Stimulated activated effector memory CD8-positive, alpha-beta T cell treated with anti-CD3 and anti-CD28 coated beads, Interleukin-12 subunit alpha, Interleukin-12 subunit beta, amount 100 ng/mL, for 72 hours (primary cell): ENCODE data around the gene NEURL1.

ENCODE experiments used
- ATAC-seq: fragments of 150-1000 bp; cut with Tn5 transposase; 2 replicates; pipeline ENCODE4 v1.10.0; 2021
- DNase-seq, 2 donors: peaks; one replicate each; pipeline ENCODE4 v3.0.0; 2021 to 2022; ENCODE audit warnings: low spot score in 2 of 2
- H3K27ac Mint-ChIP-seq: one replicate; pipeline ENCODE4 v1.8.0; 2022; ENCODE audit warnings: mild to moderate bottlenecking, mixed read lengths
- H3K36me3 Mint-ChIP-seq: one replicate; pipeline ENCODE4 v1.8.0; 2022; ENCODE audit warnings: mild to moderate bottlenecking, mixed read lengths
- H3K4me1 Mint-ChIP-seq: one replicate; pipeline ENCODE4 v1.8.0; 2022; ENCODE audit warnings: mixed read lengths
- H3K4me3 Mint-ChIP-seq: one replicate; pipeline ENCODE4 v1.8.0; 2022; ENCODE audit warnings: mild to moderate bottlenecking, mixed read lengths
- H3K9me3 Mint-ChIP-seq: one replicate; pipeline ENCODE4 v1.8.0; 2022; ENCODE audit warnings: mixed read lengths

The NEURL1 gene

DNA sequence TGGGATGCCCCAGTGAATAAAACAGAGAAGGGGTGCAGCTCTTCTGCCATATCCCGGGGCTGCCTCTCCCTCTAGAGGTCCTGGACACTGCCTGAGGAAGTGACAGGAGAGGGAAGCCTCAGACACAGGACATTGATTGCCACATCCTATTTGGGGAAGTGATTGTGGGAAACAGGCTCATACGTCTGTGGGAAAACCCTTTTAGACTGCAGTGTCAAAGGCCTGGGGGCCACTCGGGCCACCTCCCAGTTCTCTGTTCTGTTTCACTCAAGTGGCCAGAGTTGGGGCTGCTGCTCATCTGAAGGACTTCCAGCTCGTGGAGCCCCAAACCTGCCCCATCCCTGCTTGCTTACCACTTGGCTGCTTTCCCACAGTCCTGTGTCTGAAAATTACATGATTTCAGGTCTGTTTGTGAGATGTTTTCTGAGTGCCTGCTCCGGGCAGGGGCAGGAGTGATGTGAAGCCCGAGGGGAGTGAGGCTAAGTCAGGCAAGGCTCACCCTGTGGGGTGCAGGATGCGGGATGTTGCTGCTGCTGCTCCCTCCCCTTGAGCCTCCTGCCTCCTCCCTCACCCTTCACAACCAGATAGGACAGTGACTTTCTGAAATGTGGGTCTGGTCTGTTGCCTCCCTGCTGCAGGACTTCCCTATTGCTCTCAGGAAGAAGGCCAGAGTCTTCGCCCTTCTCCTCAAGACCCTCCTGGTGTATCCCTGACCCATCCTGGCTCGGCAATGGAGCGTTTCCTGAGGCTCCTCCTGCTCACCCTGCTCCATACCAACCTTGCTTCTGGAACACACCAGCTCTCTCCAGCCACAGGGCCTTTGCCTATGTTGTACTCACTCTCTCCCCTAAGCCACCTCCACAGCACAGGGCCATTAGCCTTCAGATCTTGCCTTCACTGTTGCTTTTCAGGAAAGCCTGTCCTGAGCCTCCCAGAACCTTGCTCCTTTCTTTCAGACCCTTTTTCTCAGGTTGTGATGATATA is 58.4 kb downstream of the NEURL1 start:
- H3K4me1 Mint-ChIP-seq, result peaks cover 16% of the 10 kb centered on the region
- H3K36me3 Mint-ChIP-seq, result no peaks in the 10 kb centered on the region
- H3K4me3 Mint-ChIP-seq, result no peak overlapping the region
- no peaks in the 10 kb centered on the region for H3K9me3 Mint-ChIP-seq
- DNase-seq (no peak), ATAC-seq (no peak)
- no peak overlapping the region for H3K27ac Mint-ChIP-seq

DNA sequence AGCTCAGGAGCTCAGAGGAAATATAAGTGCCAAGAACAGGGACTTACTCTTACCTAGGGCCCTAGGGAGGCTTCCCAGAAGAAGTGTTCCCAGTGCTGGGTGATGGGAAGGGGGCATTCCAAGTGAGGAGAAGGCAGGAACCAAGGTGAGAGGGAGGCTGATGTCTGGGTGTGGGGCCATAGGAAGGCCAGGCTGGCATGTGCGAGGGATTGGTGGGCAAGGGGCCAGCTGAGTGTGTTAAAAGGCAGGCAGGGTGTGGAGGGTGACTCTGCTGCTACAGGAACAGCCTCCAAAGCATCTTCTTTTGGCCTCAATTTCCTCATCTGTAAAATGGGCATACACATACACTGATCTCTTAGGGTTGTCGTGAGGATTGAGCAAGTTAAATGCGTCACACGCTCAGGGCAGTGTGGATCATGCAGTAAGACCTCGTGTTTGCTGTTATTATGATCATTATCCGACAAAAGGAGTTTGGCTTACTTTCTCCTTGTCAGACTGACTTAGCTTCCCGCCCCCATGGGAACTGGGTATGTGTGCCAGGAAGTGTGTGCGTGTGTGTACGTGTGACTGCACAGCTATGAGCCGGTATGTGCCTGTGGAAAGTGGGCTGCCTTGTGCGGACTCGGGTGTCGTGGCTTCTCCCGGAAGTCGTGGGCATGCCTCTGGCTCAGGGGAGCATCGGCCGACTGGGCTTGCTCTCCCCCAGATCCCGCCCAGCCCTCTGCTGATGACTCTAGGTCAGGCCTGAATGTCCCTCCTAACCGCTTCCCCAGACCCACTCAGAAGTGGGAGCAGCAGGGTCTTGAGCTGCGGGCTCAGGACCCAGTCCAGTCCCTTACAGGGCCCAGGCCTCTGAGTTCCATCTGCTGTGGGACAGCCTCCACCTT is 59.6 kb downstream of the NEURL1 start:
- DNase-seq, result no peak

DNA sequence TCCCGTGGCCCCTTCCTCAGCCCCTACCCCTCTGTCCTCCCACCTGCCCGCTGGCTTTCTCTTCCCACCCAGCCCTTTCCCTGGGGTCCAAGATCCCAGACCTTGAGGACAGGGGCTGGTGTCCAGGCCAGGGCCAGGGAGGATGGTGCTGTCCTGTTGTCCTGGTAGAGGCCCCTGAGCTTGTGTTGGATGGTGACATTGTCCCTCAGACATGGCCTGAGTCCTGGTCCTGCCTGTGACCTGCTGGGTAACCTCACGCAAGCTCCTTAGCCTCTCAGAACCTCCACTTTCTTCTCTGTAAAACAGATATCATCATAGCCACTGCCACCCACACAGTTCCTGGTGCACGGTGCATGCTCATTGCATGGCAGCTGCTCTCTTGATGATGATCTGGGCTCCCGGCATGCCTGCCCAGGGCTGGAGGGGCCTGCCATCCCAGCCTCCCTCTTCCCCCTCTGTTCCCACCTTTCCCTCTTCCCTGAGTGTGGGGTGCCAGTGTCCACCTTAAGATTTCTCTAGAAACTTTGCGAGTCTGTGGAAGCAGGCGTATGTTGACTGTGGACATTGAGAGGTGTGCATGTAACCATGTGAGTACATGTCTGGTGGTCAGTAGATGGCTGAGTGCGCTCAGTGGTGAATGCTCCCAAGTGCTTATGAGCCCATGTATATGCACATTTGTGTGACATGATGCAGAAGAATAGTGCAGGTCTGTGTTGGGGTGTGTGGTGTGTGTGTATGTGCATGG is 60.4 kb downstream of the NEURL1 start:
- peak overlapping the region; percentile 81 for H3K27ac Mint-ChIP-seq
- peaks cover 16% of the 10 kb centered on the region for H3K4me1 Mint-ChIP-seq
- no peaks in the 10 kb centered on the region for H3K36me3 Mint-ChIP-seq
- H3K4me3 Mint-ChIP-seq, result peak overlapping the region; percentile 71
- no peak for DNase-seq
- no peaks in the 10 kb centered on the region for H3K9me3 Mint-ChIP-seq
- peak; percentile 82 for ATAC-seq

More for the DNA sequence above, 59.6 kb downstream of the NEURL1 start:
- Mint-ChIP-seq H3K4me3 (peak overlapping the region; percentile 71), H3K36me3 (no peaks in the 10 kb centered on the region), H3K27ac (peak overlapping the region; percentile 81), H3K9me3 (no peaks in the 10 kb centered on the region), H3K4me1 (peaks cover 16% of the 10 kb centered on the region)
- no peak for ATAC-seq

DNA sequence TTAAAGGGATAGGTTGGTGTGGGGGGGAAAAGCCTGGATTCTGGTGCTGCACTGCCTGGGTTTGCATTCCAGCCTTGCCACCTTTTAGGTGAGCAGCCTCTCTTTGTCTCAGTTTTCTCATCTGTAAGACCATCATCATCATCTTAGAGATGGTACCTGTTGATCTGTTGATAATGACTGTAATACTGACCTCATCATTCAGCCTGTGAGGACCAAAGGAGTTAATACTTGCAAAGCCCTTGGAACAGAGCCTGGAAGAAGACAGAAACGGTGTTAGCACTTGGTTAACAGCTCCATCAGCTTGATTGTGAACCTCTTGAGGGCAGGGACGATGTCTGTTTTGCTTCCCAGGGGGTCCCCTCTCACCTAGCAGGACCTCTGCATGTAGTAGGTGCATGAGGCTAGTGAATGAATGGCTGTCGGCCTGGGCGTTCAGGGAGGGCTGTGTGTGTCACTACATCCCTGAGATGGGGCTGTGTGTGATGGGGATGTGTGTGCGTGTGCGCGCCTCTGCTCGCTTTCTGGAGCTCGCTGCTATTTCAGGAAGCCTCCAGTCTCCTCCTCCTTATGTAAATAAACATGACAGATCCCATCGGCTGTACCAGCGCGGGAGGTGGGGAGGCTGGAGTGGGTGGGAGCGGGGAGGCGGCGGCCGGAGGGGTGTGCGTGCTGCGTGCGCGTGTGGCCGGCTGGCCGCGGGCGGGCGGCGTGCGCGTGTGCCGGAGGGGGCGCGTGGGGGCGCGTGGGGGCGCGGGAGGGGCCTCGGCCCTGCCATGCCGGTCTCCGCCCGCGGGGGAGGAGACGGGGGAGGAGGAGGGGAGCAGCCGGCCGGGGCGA is 61.2 kb downstream of the NEURL1 start:
- no peaks in the 10 kb centered on the region for H3K36me3 Mint-ChIP-seq
- no peaks in the 10 kb centered on the region for H3K9me3 Mint-ChIP-seq

DNA sequence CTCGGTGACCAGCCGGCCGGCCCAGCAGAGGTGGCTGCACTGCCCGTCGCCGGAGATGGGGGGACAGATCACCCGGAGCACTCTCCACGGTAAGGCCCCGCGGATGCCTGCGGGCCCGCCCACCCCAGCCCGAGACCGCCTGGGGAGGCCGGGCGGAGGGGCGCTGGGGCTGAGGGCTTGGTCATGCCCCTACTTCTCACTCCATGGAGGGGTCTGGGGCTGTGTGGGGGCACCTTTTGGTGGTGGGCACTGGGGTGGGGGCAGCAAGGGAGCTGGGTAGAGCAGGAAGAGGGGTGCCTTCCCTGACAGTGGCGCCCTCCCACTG is 61.8 kb downstream of the NEURL1 start:
- ATAC-seq (no peak), DNase-seq (no peak)
- Mint-ChIP-seq H3K9me3 (no peaks in the 10 kb centered on the region), H3K36me3 (no peaks in the 10 kb centered on the region), H3K27ac (no peak overlapping the region), H3K4me3 (peak overlapping the region; percentile 71), H3K4me1 (peaks cover 16% of the 10 kb centered on the region)

More for the DNA sequence above, 61.2 kb downstream of the NEURL1 start:
- H3K27ac Mint-ChIP-seq, result peak overlapping the region; percentile 56
- H3K4me3 Mint-ChIP-seq, result peak overlapping the region; percentile 71
- DNase-seq (no peak), ATAC-seq (peak; percentile 31)
- H3K4me1 Mint-ChIP-seq, result peaks cover 16% of the 10 kb centered on the region

DNA sequence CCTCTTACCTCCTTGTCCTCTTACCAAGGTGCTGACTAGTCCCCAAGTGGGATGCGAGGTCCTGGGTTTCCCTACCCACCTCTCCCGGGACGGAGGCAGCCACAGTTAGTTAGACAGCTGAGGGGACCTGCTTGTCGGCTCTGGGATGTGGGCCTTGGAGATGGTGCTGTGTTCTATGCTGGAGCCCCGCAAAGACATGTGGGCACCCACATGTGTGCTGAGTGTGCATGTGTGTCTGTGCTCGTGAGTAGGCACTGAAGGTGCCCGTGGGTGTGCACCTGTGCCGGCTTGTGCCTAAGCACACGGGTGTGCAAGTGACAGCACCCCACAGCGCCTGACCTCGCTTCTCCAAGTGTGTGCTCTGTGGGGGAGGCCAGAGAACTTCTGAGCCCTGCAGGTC is 62.2 kb downstream of the NEURL1 start:
- H3K9me3 Mint-ChIP-seq, result no peaks in the 10 kb centered on the region
- no peak for ATAC-seq
- H3K4me1 Mint-ChIP-seq, result peaks cover 16% of the 10 kb centered on the region
- no peak for DNase-seq
- peak overlapping the region; percentile 71 for H3K4me3 Mint-ChIP-seq
- H3K36me3 Mint-ChIP-seq, result no peaks in the 10 kb centered on the region
- no peak overlapping the region for H3K27ac Mint-ChIP-seq

DNA sequence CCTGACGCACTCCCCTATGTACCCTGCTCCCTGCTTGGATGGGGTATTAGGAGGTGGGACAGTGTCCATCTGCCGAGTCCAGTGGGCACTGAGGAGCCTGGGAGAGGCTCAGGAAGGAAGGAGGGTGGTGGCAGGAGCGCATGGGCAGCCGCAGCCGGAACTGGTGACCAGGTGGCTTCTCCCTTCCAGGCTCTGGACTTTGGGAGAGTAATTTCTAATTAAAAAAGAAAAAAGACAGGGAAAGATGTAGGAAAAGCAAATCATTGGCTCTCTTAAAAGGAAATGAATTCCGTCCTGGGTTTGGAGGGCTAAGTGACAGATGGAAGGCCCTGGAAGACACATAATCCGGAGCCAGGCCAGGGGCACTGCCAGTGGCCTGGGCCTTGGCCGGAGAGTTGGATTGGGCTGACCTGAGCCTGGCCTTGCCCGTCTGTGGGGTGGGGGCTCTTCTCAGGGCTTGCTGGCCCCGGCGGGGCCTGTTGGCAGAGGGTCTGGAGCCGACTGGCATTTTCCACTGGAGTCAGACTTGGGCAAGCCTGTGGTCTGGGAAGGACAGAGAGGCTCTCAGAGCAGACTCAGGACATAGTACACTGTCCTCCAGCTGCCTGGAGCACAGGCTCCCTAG is 63.0 kb downstream of the NEURL1 start:
- ATAC-seq (no peak), DNase-seq (no peak)
- Mint-ChIP-seq H3K4me1 (peaks cover 16% of the 10 kb centered on the region), H3K36me3 (no peaks in the 10 kb centered on the region), H3K4me3 (peak overlapping the region; percentile 71), H3K27ac (no peak overlapping the region), H3K9me3 (no peaks in the 10 kb centered on the region)

DNA sequence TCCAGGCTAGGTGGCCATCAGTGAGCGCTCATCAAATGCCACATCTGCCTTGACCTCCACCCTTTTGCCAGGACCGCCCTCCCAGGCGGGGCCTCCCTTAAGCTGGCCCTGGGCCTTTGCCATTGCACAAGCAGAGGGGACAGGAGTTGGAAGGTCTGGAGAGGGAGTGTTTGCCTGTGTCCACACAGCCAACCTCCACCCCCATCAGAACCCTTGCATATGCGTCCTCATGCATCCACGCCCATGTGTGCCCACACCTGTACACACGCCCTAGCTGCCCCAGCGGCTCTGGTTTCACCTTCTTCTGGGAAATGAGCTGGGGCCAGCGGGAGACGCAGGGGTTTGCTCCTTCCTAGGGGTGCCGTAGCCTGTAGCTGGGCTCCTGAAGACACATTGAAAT is 64.0 kb downstream of the NEURL1 start:
- Mint-ChIP-seq H3K4me1 (peaks cover 16% of the 10 kb centered on the region), H3K27ac (no peak overlapping the region), H3K9me3 (no peaks in the 10 kb centered on the region)

DNA sequence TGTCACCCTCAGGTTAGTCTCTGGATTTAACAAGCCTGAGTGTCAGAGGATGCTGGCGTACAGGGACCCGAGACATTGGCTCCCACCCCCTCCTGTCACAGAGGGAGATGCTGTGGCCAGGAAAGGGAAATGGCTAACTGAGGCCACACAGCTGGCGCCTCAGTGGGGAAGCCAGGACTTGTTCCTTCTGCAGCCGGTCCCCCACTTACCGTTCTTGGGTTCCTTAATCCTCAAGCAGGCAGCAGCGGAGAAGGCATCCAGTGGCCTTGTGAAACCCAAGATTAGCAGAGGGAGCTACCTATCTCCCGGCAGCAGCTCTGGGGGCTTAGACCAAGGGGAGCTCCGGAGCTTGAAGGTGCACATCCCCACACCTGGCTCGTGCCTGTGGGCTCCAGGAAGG is 65.4 kb downstream of the NEURL1 start:
- Mint-ChIP-seq H3K27ac (no peak overlapping the region), H3K36me3 (no peaks in the 10 kb centered on the region), H3K4me1 (peaks cover 11% of the 10 kb centered on the region), H3K9me3 (no peaks in the 10 kb centered on the region), H3K4me3 (no peak overlapping the region)
- DNase-seq (no peak), ATAC-seq (no peak)

More for the DNA sequence above, 64.0 kb downstream of the NEURL1 start:
- Mint-ChIP-seq H3K4me3 (no peak overlapping the region), H3K36me3 (no peaks in the 10 kb centered on the region)
- DNase-seq (no peak), ATAC-seq (no peak)

DNA sequence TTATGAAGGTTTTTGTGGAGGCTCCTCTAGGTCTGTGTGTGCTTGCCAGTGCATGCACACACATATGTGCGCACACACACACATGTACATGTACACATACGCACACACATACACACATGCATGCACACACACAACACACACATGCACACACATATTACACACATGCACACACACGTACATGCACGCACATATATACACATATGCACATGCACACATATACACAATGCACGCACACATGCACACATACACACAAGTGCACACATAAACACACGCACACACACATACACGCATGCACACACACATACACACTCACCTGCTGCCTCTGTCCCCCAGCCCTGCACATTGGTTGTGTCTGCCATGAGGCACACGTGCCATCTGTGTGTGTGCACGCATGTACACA is 66.3 kb downstream of the NEURL1 start:
- Mint-ChIP-seq H3K27ac (no peak overlapping the region), H3K36me3 (peaks cover 2% of the 10 kb centered on the region), H3K4me1 (peaks cover 5% of the 10 kb centered on the region), H3K9me3 (no peaks in the 10 kb centered on the region), H3K4me3 (no peak overlapping the region)
- DNase-seq, result no peak
- ATAC-seq, result no peak

DNA sequence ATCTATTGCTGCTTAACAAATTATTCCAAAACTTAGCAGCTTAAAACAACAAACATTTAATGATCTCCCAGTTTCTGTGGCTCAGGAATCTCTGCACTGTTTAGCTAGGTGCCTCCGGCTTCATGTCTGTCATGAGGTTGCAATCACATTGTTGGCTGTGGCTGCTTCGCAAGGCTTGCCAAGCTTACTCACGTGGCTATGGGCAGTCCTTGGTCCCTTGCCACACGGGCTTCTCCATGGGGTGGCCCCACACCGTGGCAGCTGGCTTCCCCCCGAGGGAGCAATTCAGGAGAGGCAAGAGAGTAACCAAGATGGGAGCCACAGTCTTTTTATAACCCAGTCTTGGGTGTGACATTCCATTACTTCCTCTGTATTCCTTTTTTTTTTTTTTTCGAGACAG is 67.4 kb downstream of the NEURL1 start:
- ATAC-seq, result no peak
- Mint-ChIP-seq H3K36me3 (peaks cover 6% of the 10 kb centered on the region), H3K9me3 (no peaks in the 10 kb centered on the region), H3K27ac (no peak overlapping the region), H3K4me1 (peaks cover 6% of the 10 kb centered on the region), H3K4me3 (no peak overlapping the region)
- no peak for DNase-seq

DNA sequence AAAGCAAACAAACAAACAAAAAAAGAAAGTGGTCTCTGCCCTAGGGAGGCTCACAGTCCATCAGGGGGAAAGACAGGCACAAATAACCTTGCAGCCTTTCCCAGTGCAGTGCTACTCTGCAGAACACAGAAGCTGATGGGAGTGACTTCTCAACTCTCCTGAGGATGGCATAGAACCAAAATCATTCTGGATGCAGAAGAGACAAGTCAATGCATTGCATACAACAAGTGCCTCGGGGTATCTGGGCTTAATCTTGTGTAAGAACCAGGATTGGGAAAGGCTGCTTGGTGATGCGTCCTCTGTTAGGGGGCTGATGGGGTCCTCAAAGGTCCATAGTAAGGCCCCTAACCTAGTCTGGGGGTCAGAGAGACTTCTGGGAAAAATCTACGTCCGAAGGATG is 68.9 kb downstream of the NEURL1 start:
- no peak overlapping the region for H3K4me3 Mint-ChIP-seq
- peaks cover 6% of the 10 kb centered on the region for H3K4me1 Mint-ChIP-seq
- DNase-seq (no peak), ATAC-seq (no peak)
- H3K36me3 Mint-ChIP-seq, result peaks cover 6% of the 10 kb centered on the region
- H3K9me3 Mint-ChIP-seq, result no peaks in the 10 kb centered on the region
- H3K27ac Mint-ChIP-seq, result no peak overlapping the region

DNA sequence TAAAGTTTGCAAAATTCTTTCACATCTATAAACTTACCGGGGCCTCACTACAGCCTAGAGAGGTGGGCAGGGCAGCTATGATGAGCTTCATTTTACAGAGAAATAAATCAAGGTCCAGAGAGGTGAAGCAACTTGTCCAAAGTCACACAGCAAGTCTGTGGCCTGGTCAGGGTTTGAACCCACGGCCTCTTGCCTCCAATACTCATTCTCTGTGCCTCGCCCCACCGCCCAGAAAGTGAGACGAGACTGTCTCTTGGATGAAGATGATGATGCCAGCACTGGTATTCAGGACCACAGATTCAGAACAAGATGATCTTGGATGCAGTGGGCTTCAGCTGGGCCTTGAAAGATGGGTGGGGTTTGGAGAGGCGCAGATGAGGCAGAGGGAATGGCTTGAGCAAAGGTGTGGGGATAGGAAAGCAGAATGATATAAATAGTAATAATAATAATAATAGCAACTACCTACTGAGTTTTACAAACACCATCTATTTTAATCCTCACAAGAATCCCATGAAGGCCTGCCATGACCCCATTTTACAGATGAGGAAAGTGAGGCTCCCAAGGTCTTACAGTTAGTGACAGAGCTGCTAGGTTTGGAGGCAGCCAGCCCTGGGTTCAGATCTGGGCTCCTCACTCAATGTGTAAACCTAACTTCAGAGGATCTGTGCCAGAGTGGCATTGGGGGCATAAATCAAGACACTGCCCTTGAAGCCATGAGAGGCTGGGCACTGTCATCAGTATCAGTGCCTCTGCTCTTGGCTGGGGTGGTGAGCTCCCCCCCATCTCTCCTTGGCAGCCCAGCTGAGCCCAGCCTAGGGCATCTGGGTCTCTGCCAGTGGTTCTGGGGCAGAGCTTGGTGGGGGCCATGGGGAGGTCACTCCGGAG is 70.0 kb downstream of the NEURL1 start:
- Mint-ChIP-seq H3K9me3 (no peaks in the 10 kb centered on the region), H3K36me3 (peaks cover 6% of the 10 kb centered on the region), H3K4me3 (no peak overlapping the region), H3K4me1 (peaks cover 6% of the 10 kb centered on the region), H3K27ac (no peak overlapping the region)
- ATAC-seq (no peak), DNase-seq (no peak)
